Type B pancreatic cell (in vitro differentiated cells): Measurements from ENCODE around the gene GPR18. TPM values are rescaled to one million over a fixed set of nuclear protein-coding genes. Genes with fewer than 3 reads are reported as not detected.

Experiments
- DNase-seq: peaks from one replicate; pipeline ENCODE4 v3.0.0; 2021; ENCODE audit warnings: mixed read lengths; ENCODE audit not compliant: unreplicated experiment; ENCODE audit errors: extremely low spot score
- H3K27ac Mint-ChIP-seq: 2 replicates; pipeline ENCODE4 v1.8.0; 2021; ENCODE audit warnings: mild to moderate bottlenecking, mixed read lengths
- H3K27me3 Mint-ChIP-seq: 2 replicates; pipeline ENCODE4 v1.8.0; 2021; ENCODE audit warnings: mixed read lengths
- H3K36me3 Mint-ChIP-seq: 2 replicates; pipeline ENCODE4 v1.8.0; 2021; ENCODE audit warnings: mixed read lengths
- H3K4me1 Mint-ChIP-seq: one replicate; pipeline ENCODE4 v1.8.0; 2021; ENCODE audit warnings: mixed read lengths; ENCODE audit not compliant: unreplicated experiment
- H3K4me3 Mint-ChIP-seq: 2 replicates; pipeline ENCODE4 v1.8.0; 2021; ENCODE audit warnings: mild to moderate bottlenecking, mixed read lengths
- H3K9me3 Mint-ChIP-seq: 2 replicates; pipeline ENCODE4 v1.8.0; 2021; ENCODE audit warnings: mixed read lengths
- total RNA-seq: library from RNA; stranded (reverse); gene quantifications from 2 replicates; pipeline ENCODE4 v1.2.1, GENCODE V29; 2021; ENCODE audit warnings: low replicate concordance
- TF ChIP-seq, protein P1 (sequence below): fragments of 200-600 bp; sonication (generic); conservative IDR thresholded peaks from 2 replicates; pipeline ENCODE4 v1.5.0; 2021; ENCODE audit warnings: antibody characterized with exemption, mild to moderate bottlenecking

Gene GPR18
- total RNA-seq, 1 donor from 2014 or later = not detected

GRCh38 chr13:99304541-99304940 lies 46.4 kb upstream of the GPR18 start:
- Mint-ChIP-seq H3K4me3 (no peak overlapping the region), H3K9me3 (no peaks in the 10 kb centered on the region), H3K36me3 (peaks cover 29% of the 10 kb centered on the region), H3K27ac (no peak overlapping the region), H3K4me1 (peaks cover 5% of the 10 kb centered on the region), H3K27me3 (no peaks in the 10 kb centered on the region)
- DNase-seq = no peak
- TF ChIP-seq, protein P1, sequence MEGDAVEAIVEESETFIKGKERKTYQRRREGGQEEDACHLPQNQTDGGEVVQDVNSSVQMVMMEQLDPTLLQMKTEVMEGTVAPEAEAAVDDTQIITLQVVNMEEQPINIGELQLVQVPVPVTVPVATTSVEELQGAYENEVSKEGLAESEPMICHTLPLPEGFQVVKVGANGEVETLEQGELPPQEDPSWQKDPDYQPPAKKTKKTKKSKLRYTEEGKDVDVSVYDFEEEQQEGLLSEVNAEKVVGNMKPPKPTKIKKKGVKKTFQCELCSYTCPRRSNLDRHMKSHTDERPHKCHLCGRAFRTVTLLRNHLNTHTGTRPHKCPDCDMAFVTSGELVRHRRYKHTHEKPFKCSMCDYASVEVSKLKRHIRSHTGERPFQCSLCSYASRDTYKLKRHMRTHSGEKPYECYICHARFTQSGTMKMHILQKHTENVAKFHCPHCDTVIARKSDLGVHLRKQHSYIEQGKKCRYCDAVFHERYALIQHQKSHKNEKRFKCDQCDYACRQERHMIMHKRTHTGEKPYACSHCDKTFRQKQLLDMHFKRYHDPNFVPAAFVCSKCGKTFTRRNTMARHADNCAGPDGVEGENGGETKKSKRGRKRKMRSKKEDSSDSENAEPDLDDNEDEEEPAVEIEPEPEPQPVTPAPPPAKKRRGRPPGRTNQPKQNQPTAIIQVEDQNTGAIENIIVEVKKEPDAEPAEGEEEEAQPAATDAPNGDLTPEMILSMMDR = no peak

GRCh38 chr13:99303863-99304521 lies 45.8 kb upstream of the GPR18 start:
- Mint-ChIP-seq H3K4me1 (peaks cover 5% of the 10 kb centered on the region), H3K27ac (no peak overlapping the region), H3K27me3 (no peaks in the 10 kb centered on the region), H3K9me3 (no peaks in the 10 kb centered on the region), H3K4me3 (no peak overlapping the region), H3K36me3 (peaks cover 29% of the 10 kb centered on the region)
- DNase-seq = no peak
- TF ChIP-seq, protein P1 = no peak

DNA sequence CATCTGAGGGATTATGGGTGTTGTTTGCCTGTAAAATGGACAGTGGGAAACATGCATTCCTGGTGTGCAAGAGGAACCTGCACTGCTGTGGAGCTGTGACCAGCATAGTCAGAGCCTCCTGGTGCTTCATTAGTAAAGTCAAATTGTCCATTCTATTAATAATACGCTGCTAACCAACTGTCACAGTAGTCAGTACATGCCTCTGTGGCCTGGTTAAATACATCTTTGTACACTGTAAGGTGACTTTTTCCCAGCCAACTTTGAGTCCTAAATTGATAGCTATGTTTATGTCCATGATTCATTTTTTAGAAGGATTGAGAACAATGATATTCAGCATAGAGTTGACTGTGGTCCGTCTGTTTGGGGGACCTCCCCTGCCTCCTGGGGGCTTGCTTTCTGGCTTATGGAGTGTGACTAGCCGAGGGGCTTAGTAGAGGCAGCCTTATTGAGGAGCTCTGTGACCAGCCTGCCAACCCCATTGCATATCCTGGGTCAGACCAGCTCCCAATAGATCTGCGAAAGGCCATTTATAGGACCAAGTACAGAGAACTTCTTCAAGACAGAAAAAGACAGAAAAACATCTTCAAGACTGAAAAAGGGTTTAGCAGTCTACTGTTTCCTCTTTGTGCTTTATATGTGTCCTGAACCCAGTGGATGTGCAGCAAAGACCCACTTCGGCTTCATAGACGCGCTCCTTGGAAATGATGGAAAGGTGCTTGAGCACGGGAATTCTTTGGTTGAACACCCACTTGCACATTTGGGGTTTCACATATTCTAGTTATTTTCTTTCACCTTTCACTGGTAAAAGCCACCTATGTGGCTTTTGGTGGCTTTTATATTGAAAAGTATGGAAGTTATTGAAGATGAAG lies 44.7 kb upstream of the GPR18 start:
- no peak for DNase-seq
- H3K4me1 Mint-ChIP-seq = peaks cover 5% of the 10 kb centered on the region
- H3K4me3 Mint-ChIP-seq = no peak overlapping the region
- TF ChIP-seq, protein P1 = no peak
- H3K27me3 Mint-ChIP-seq = no peaks in the 10 kb centered on the region
- no peak overlapping the region for H3K27ac Mint-ChIP-seq
- H3K36me3 Mint-ChIP-seq = peaks cover 19% of the 10 kb centered on the region
- no peaks in the 10 kb centered on the region for H3K9me3 Mint-ChIP-seq

DNA sequence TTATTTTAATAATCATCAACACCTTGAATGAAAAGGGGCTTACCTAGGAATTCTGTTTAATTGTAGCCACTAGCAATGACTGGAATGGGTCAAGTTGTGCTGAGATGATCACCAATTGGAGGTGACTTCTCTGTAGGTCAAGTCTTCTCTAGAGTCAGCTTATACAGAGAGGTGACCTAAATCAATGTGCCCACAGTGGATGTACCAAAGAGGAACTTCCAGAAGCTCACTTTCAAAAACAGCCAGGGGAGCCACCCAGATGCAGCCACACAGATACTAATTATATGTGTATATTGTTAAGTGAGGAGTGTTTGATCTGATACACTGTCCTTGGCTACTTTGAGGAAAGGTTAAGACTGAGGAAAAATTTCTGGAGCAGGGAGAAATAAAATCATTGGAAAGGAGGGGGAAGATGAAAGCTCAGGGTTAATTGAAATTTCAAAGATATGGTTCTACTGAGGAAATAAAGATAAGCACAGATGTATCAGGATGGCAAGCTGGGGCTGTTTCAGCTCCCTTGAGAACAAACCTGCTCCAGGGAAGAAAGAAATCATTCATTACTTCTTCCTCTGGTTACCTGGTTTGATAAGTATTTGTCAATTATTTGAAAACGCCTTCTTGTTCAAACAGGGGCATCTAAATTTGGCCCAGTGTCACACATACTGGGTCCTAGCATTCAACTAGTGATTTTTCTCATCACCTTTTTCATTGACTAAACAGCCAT lies 43.9 kb upstream of the GPR18 start:
- no peak for DNase-seq
- TF ChIP-seq, protein P1 = no peak
- Mint-ChIP-seq H3K27ac (no peak overlapping the region), H3K9me3 (no peaks in the 10 kb centered on the region), H3K4me3 (no peak overlapping the region), H3K36me3 (peaks cover 18% of the 10 kb centered on the region), H3K27me3 (no peaks in the 10 kb centered on the region), H3K4me1 (peaks cover 5% of the 10 kb centered on the region)

- Mint-ChIP-seq H3K27me3 (no peaks in the 10 kb centered on the region), H3K4me3 (no peak overlapping the region), H3K36me3 (peaks cover 18% of the 10 kb centered on the region), H3K4me1 (peaks cover under 1% of the 10 kb centered on the region), H3K9me3 (no peaks in the 10 kb centered on the region), H3K27ac (no peak overlapping the region)
- no peak for DNase-seq
- TF ChIP-seq, protein P1 = no peak
These were observed 43.1 kb upstream of the GPR18 start for GRCh38 chr13:99301056-99301838.
